COLO829 (cell line): Measurements from ENCODE around the gene TMEM121B.

Experiments
- DNase-seq: peaks from one replicate; pipeline ENCODE4 v3.0.0; 2012; ENCODE audit warnings: low spot score

TMEM121B gene

DNA sequence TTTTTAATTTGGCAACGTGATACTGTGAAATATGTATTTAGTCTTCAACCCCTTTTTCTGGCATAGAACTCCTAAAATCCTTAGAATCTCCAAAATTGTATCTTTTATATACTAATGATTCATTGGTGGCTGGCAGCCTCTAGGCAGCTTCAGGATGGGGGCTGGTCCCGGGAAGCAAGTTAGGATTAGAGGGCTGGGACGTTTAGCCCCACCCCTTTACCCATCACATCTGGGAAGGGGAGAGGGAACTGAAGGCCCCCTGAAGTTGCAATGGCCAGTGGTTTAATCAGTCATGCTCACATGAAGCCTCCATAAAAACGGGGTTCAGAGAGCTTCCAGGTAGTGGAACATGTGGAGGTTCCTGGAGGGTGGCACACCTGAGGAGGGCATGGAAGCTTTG is 29.3 kb downstream of the TMEM121B start:
- no peak for DNase-seq

DNA sequence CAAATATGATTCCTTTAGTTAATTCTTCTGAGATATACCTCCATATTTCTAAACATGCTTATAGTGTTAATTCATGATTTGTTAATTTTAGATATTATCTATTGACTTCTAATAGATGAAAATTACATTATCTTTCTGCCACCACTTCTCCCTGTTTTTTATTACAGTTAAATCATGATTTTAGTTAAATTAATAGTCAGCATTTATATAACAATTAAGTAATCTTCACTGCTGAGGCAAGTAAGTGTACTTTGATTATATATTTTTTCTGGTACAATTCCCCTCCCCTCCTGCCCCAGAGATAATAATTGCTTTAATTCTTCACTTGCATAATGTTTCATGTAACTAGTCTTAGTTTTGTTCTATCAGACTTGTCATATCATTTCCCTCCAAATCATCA is 30.6 kb downstream of the TMEM121B start:
- no peak for DNase-seq

DNA sequence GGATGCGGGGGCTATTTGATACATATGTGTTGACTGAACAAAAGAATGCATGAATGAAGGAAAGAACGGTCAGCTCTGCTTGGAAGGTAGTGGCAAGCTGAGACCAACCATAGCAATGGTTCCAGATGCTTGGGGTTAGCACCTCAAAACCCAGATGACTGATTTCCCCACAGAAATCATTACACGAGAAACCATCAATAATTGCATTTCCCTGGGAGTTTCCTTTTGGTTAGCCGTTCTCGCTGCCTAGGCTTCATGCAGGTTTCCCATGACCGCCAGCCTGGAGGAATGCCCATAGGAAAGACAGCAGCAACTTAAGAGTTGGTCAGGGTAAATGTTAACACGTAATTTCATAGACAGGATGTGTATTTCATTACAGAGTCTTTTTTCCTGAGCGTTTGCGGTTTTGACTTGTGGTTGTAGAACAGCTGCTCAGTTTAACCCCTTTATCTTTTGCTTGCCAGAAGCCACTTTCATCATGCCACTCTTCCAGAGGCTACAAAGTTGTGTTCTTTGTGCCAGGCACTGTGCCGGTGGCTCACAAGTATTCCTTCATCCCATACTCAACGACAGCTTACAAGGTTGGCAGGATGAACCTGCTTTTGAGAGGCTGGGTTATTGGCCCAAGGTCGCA is 33.5 kb downstream of the TMEM121B start:
- no peak for DNase-seq

DNA sequence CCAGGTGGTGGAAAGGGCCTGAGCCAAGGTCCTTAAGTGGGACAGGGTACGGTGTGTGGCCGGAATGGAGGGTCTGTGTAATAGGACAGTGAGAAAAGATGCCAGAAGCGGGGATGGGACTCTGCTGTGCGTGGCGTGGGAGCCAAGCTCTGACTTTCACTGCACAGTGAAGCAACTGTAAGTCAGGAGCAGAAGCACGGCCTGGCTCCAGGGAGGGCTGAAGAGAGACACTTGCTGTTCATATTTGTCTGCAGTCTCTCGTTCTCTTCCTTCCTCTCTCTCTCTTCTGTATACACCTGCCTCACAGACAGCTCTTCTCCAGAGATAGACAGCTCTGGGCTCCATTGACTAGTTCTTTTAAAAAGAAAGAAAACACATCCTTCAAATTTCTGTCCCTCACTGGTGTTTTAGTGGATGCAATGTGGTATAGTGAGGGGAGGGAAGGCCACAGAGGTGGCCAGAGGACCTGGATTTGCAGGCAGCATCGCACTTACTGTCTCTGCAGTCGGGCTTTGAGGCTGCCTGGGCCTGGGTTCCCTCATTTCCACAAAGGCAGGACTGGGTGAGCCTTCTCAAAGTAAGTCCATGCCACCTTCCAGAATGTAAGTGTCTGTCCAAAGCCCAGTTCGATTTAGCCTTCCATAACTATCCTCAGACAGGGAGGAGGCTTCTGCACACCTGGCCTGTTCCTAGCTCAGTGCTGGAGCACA is 34.2 kb downstream of the TMEM121B start:
- DNase-seq, result no peak

DNA sequence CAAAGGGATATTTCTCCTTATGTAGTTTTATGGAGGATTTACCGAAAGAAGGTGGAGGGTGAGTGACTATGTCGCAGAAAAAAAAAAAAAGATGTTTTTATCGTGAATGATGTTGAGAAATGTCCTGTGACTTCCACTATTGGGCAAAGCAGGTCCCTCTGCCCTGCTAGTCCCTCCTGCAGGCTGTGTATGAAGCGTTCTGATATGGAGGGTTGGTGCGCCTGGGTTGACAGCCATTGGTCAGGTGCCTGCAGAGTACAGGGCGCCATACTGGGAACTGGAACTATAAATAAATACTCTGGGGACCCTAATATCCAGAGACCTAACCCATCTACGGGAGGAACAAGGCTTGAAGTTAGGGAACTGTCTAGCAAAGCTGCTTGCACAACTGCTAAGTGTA is 34.9 kb downstream of the TMEM121B start:
- DNase-seq, result no peak

DNA sequence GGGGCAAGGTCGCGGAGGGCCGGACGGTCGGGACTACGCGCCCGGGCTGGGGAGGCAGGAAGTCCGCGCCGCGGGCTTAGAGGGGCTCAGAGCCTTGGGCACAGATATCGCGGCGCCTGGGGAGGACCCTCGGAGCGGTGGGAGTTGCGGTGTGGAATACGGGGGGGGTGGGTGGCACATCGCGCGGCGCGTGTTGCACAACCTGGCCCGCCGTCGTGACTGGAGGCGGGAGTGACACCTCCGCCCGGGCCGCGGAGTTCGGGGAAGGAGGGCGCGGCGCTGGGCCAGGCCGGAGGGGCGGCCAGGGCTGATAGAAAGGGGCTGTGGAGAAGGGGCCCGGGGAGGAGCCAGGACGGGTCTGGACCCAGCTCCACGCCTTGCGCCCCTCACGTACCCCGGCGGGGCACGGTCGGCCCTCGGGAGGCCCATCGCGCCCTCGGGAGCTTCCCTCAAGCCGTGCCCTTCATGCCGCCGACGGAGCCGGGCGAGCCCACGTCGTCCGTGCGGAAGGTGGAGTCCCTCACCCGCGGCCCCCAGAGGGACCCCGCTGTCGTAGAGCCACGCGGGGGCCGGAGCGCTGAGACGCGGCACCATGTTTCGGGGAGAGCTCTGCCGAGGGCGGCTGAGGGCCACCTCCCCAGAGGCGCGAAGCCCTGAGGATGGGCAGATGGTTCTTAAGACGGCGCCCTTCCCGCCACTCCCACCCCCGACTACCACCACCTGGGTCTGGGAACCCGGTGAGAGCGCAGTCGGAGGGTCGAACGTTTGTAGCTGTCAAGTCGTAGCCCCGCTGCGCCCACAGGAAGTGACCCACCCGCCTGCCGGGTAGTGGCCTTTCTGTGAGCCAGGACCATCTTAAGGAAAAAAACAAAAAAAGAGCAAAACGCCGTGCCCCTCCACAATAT is 35.6 kb downstream of the TMEM121B start:
- DNase-seq, result no peak

DNA sequence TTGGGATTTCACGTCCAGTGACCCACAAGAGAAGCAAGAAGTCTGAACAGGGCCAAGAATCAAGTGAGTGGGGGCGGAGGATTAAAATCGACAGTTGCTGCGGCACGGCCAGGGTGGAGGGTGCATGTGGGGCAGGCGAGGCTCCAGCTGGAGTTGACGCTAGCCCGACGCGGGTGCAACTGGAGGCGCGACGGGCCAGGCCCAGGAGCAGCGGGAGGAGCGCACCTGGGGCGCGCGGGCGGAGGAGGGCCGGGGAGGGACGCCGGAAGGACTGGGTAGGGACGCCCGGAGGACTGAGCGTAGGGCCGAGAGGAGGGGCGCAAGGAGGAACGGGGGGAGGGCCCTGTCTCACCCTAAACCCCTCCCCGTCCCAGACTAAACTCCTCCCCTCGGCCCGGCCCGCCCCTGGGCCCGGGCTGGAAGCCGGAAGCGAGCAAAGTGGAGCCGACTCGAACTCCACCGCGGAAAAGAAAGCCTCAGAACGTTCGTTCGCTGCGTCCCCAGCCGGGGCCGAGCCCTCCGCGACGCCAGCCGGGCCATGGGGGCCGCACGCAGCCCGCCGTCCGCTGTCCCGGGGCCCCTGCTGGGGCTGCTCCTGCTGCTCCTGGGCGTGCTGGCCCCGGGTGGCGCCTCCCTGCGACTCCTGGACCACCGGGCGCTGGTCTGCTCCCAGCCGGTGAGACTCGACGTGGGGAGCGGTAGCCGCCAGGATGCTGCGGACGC is 36.4 kb downstream of the TMEM121B start, which contains the start of gene IL17RA:
IL17RA (plus strand) TSS at position 447 of the 723 bp plus-strand sequence; CDS start at position 539, 92 bp downstream.
- DNase-seq, result peak; percentile 79

DNA sequence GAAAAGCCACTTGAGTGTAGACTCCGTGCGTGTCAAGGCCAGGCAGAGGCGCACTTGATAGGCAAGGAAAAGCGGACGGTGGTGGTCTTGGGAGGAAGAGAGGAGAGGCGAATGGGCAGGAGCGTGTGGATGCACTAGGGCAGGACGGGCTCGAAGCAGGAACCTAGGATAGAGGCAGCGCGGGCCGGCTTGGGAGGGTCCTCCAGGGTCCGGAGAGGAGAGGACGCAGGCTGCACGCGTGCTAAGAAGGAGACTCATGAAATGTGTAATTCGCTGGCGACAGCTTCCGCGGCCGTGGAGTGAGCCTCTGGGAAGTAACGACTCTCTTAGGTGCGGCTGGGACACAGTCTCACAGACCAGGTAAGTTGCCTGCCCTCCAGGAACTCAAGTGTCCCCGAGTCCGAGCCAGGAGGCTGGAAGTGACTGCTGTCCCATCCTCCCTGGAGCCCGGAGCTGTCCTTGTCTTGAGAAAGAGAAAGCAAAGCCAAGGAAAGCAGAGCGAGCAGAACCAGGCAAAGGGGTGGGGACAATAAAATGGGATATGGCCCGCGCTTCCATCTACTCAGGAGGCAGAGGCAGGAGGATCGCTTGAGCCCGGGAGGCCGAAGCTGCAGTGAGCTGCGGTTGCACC is 37.2 kb downstream of the TMEM121B start:
- DNase-seq, result no peak

DNA sequence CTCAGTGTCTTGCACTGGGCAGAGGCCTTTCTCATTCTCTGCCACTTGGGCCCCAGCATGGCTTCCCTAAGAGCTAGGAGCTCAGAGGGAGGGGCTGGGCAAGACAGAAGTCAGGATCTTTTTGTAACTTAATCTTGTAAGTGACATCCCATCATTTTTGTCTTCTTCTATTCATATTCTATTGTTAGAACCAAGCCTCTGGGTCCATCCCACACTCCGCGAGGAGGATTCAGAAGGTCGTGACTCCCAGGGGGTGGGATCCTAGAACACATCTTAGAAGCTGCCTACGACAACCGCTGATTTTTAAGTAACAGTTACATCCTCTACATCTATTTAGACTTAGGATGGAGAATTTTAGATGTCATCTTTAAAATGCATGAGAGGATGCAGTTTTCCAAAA is 37.9 kb downstream of the TMEM121B start:
- DNase-seq, result no peak

DNA sequence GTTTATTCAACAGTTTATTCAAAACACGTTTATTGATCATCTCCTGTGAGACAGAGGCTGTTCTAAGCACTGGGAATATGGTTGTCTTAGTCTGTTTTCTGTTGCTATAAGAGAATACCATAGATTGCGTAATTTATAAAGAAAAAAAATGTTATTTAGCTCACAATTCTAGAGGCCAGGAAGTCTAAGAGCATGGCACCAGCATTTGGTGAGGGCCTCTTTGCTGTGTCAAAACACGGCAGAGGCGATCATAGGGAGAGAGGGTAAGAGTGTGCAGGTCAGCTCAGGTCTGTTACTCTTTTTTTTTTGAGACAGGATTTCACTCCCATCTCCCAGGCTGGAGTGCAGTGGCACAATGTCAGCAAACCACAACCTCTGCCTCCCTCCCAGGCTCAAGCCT is 41.6 kb downstream of the TMEM121B start:
- no peak for DNase-seq

DNA sequence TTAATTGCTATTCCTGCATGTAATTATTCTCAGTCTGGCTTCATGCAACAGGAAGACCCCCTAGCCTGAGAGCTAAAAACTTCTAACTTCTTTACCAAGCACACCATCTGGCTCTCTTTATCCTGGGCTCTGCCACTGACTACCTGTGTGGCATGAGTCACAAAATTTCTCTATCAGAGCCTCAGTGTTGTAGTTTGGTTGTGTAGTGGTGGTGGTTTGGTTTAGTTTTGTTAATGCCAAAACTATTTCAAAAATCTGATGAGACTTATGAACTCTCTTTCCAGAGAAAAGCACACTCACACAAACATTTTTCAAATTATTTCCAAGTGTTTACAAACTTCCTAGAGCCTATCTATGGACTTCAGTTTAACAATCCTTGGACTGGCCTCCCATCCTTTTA is 43.9 kb downstream of the TMEM121B start:
- no peak for DNase-seq

DNA sequence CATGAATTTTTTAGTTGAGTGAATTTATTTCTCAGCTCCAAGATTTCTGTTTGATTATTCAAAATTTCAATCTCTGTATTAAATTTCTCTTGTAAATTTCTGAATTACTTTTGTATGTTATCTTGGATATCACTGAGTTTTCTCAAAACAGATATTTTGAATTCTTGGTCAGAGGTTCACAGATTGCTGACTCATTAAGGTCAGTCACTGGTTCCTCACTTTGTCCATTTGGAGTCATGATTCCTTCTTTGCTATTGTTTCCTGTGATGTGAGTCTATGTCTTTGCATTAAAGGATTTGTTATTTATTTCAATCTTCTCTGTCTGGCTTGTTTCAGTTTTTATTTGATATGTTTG is 46.5 kb downstream of the TMEM121B start:
- no peak for DNase-seq

DNA sequence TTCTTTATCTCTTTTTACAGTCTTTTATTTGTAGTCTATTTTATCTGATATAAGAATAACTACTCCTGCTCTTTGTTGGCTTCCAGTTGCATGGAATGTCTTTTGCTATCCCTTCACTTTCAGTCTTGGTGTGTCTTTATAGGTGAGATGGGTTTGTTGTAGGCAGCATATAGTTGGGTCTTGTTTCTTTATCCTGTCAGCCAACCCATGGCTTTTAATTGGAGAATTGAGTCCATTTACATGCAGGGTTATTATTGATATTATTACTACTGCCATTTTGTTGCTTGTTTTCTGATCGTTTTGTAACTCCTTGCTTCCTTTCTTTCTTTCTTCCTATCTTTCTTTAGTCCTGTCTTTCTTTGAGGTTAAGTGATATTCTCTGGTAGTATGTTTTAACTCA is 48.3 kb downstream of the TMEM121B start:
- no peak for DNase-seq
